ENCODE results near the gene CDA.

CDA gene

DNA sequence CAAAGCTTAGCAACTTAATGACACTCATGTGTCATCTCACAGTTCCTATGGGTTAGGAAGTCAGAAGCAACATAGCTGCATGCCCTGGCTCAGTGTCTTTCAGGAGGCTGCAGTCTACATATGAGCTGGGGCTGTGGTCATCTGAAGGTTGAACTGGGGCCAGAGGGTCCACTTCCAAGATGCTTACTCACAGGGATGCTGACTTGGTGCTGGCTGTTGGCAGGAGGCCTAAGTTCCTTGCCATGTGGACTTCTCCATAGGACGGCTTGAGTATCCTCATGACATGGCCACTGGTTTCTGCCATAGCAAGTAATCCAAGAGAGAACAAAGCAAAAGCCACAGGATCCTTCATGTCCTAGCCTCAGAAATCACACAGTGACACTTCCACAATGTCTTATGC, 48.6 kb upstream of the CDA start:
- Histone ChIP-seq H3K9me3 (ENCODE audit: control insufficient read depth, insufficient read depth, low read depth, low read length) (no peaks in the 10 kb centered on the region), H3K27ac (ENCODE audit: extremely low read depth, low read depth, low read length) (no peak overlapping the region), H3K36me3 (ENCODE audit: control insufficient read depth in 2 of 2, insufficient read depth in 1 of 2, low read length in 2 of 2) (no peaks in the 10 kb centered on the region), H3K4me3 (ENCODE audit: low read depth, low read length) (no peak overlapping the region), H3K4me1 (ENCODE audit: control insufficient read depth, insufficient read depth, low read length) (no peaks in the 10 kb centered on the region)
- TF ChIP-seq ZNF292 (tag by site-specific recombination; IDR thresholded peaks at IDR 0.05; ENCODE audit: borderline replicate concordance, low read depth) (no peak), MEIS1 (CRISPR knock-in tag; IDR thresholded peaks at IDR 0.05; ENCODE audit: borderline replicate concordance) (no peak), ZIC2 (tag by site-specific recombination; IDR thresholded peaks at IDR 0.05) (no peak), ZNF830 (tag by site-specific recombination; IDR thresholded peaks at IDR 0.05; ENCODE audit: low read depth) (no peak), BCL11A (tag by site-specific recombination; IDR thresholded peaks at IDR 0.05; ENCODE audit: low read depth) (no peak), ZFHX2 (tag by site-specific recombination; conservative IDR thresholded peaks at IDR 0.05) (no peak), HOXC10 (CRISPR knock-in tag; IDR thresholded peaks at IDR 0.05) (no peak), ZNF302 (tag by site-specific recombination; IDR thresholded peaks at IDR 0.05; ENCODE audit: low read depth) (no peak), SALL2 (tag by site-specific recombination; IDR thresholded peaks at IDR 0.05; ENCODE audit: borderline replicate concordance) (no peak), ZNF654 (tag by site-specific recombination; IDR thresholded peaks at IDR 0.05; ENCODE audit: low read depth) (no peak), ZNF610 (tag by site-specific recombination; IDR thresholded peaks at IDR 0.05; ENCODE audit: borderline replicate concordance) (no peak), ZSCAN30 (tag by site-specific recombination; IDR thresholded peaks at IDR 0.05) (no peak)
- TF ChIP-seq, protein P1, sequence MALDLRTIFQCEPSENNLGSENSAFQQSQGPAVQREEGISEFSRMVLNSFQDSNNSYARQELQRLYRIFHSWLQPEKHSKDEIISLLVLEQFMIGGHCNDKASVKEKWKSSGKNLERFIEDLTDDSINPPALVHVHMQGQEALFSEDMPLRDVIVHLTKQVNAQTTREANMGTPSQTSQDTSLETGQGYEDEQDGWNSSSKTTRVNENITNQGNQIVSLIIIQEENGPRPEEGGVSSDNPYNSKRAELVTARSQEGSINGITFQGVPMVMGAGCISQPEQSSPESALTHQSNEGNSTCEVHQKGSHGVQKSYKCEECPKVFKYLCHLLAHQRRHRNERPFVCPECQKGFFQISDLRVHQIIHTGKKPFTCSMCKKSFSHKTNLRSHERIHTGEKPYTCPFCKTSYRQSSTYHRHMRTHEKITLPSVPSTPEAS (tag by site-specific recombination; IDR thresholded peaks at IDR 0.05), result no peak
- POLR2A ChIA-PET, result no interaction called here
- CTCF ChIA-PET, result interaction anchor here (1.5 to 1.6 kb wide), 2 partner anchors 35 to 92 kb away, joined by 6 to 7 read pairs; no protein-coding TSS in a partner anchor

DNA sequence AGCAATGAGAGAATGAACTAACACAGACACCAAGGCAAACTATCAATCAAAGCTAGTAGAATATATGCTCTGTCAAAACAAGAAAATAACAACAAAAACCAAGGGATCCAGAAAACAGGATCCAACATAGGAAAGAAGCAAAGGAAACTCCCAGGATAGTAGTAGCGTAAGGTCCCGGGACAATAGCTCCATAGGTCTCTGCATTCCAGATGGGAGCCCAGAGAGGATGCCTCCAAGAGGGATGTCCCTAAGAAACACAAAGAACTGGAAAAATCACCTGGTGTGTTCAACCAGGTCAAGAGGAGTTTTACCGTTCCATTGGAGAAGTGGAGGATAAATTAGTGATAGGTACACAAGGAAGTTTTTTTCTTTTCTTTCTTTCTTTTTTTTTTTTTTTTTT, 42.3 kb upstream of the CDA start:
- no peak overlapping the region for H3K4me3 ChIP-seq (ENCODE audit: low read depth, low read length)
- no peaks in the 10 kb centered on the region for H3K9me3 ChIP-seq (ENCODE audit: control insufficient read depth, insufficient read depth, low read depth, low read length)
- H3K4me1 ChIP-seq (ENCODE audit: control insufficient read depth, insufficient read depth, low read length), result no peaks in the 10 kb centered on the region
- H3K36me3 ChIP-seq (ENCODE audit: control insufficient read depth in 2 of 2, insufficient read depth in 1 of 2, low read length in 2 of 2), result no peaks in the 10 kb centered on the region
- ChIA-PET POLR2A (no interaction called here), CTCF (no interaction called here)
- no peak overlapping the region for H3K27ac ChIP-seq (ENCODE audit: extremely low read depth, low read depth, low read length)
- TF ChIP-seq, protein P2, sequence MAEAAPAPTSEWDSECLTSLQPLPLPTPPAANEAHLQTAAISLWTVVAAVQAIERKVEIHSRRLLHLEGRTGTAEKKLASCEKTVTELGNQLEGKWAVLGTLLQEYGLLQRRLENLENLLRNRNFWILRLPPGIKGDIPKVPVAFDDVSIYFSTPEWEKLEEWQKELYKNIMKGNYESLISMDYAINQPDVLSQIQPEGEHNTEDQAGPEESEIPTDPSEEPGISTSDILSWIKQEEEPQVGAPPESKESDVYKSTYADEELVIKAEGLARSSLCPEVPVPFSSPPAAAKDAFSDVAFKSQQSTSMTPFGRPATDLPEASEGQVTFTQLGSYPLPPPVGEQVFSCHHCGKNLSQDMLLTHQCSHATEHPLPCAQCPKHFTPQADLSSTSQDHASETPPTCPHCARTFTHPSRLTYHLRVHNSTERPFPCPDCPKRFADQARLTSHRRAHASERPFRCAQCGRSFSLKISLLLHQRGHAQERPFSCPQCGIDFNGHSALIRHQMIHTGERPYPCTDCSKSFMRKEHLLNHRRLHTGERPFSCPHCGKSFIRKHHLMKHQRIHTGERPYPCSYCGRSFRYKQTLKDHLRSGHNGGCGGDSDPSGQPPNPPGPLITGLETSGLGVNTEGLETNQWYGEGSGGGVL (tag by site-specific recombination; IDR thresholded peaks at IDR 0.05), result no peak
- TF ChIP-seq, protein P3, sequence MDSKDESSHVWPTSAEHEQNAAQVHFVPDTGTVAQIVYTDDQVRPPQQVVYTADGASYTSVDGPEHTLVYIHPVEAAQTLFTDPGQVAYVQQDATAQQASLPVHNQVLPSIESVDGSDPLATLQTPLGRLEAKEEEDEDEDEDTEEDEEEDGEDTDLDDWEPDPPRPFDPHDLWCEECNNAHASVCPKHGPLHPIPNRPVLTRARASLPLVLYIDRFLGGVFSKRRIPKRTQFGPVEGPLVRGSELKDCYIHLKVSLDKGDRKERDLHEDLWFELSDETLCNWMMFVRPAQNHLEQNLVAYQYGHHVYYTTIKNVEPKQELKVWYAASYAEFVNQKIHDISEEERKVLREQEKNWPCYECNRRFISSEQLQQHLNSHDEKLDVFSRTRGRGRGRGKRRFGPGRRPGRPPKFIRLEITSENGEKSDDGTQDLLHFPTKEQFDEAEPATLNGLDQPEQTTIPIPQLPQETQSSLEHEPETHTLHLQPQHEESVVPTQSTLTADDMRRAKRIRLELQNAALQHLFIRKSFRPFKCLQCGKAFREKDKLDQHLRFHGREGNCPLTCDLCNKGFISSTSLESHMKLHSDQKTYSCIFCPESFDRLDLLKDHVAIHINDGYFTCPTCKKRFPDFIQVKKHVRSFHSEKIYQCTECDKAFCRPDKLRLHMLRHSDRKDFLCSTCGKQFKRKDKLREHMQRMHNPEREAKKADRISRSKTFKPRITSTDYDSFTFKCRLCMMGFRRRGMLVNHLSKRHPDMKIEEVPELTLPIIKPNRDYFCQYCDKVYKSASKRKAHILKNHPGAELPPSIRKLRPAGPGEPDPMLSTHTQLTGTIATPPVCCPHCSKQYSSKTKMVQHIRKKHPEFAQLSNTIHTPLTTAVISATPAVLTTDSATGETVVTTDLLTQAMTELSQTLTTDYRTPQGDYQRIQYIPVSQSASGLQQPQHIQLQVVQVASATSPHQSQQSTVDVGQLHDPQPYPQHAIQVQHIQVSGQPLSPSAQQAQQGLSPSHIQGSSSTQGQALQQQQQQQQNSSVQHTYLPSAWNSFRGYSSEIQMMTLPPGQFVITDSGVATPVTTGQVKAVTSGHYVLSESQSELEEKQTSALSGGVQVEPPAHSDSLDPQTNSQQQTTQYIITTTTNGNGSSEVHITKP (tag by site-specific recombination; IDR thresholded peaks at IDR 0.05), result no peak
- TF ChIP-seq ZNF776 (tag by site-specific recombination; IDR thresholded peaks at IDR 0.05; ENCODE audit: borderline replicate concordance) (no peak), ZNF585B (tag by site-specific recombination; IDR thresholded peaks at IDR 0.05) (no peak), ZNF146 (tag by site-specific recombination; IDR thresholded peaks at IDR 0.05) (no peak), ZNF548 (tag by site-specific recombination; IDR thresholded peaks at IDR 0.05) (no peak), ZNF626 (tag by site-specific recombination; IDR thresholded peaks at IDR 0.05) (no peak), ZNF521 (tag by site-specific recombination; IDR thresholded peaks at IDR 0.05) (no peak), ZNF514 (tag by site-specific recombination; IDR thresholded peaks at IDR 0.05) (no peak), SETDB1 (IDR thresholded peaks at IDR 0.05; ENCODE audit: insufficient read length, low read length) (no peak)
- TF ChIP-seq, protein P4, sequence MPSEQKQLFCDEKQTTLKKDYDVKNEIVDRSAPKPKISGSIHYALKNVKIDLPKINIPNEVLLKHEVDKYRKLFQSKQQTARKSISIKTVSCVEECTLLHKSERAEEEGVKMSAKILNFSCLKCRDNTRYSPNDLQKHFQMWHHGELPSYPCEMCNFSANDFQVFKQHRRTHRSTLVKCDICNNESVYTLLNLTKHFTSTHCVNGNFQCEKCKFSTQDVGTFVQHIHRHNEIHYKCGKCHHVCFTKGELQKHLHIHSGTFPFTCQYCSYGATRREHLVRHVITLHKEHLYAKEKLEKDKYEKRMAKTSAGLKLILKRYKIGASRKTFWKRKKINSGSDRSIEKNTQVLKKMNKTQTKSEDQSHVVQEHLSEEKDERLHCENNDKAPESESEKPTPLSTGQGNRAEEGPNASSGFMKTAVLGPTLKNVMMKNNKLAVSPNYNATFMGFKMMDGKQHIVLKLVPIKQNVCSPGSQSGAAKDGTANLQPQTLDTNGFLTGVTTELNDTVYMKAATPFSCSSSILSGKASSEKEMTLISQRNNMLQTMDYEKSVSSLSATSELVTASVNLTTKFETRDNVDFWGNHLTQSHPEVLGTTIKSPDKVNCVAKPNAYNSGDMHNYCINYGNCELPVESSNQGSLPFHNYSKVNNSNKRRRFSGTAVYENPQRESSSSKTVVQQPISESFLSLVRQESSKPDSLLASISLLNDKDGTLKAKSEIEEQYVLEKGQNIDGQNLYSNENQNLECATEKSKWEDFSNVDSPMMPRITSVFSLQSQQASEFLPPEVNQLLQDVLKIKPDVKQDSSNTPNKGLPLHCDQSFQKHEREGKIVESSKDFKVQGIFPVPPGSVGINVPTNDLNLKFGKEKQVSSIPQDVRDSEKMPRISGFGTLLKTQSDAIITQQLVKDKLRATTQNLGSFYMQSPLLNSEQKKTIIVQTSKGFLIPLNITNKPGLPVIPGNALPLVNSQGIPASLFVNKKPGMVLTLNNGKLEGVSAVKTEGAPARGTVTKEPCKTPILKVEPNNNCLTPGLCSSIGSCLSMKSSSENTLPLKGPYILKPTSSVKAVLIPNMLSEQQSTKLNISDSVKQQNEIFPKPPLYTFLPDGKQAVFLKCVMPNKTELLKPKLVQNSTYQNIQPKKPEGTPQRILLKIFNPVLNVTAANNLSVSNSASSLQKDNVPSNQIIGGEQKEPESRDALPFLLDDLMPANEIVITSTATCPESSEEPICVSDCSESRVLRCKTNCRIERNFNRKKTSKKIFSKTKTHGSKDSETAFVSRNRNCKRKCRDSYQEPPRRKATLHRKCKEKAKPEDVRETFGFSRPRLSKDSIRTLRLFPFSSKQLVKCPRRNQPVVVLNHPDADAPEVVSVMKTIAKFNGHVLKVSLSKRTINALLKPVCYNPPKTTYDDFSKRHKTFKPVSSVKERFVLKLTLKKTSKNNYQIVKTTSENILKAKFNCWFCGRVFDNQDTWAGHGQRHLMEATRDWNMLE (tag by site-specific recombination; conservative IDR thresholded peaks at IDR 0.05; ENCODE audit: low read depth), result no peak
- TF ChIP-seq, protein P5, sequence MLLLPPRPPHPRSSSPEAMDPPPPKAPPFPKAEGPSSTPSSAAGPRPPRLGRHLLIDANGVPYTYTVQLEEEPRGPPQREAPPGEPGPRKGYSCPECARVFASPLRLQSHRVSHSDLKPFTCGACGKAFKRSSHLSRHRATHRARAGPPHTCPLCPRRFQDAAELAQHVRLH (tag by site-specific recombination; IDR thresholded peaks at IDR 0.05), result no peak

Data from HEK293 (cell line).